BE2C (cell line): ENCODE measurements around the gene EPHB2.

Source experiments
- DNase-seq: peaks from one replicate; pipeline ENCODE4 v3.0.0-alpha.2; 2020
- H3K27me3 ChIP-seq: fragments of 250-450 bp; sonication (Bioruptor Pico); 2 replicates; pipeline ENCODE4 v1.5.1; 2020; ENCODE audit warnings: mild to moderate bottlenecking
- H3K36me3 ChIP-seq: fragments of 250-450 bp; sonication (Bioruptor Pico); 2 replicates; pipeline ENCODE4 v1.5.1; 2020; ENCODE audit warnings: mild to moderate bottlenecking
- H3K4me1 ChIP-seq: fragments of 250-450 bp; sonication (Bioruptor Pico); 2 replicates; pipeline ENCODE4 v1.5.1; 2020
- H3K4me3 ChIP-seq: 2 replicates; pipeline ENCODE4 v1.5.1; 2011; ENCODE audit warnings: low read depth, low read length
- H3K9me3 ChIP-seq: fragments of 250-450 bp; sonication (Bioruptor Pico); 2 replicates; pipeline ENCODE4 v1.5.1; 2020
- TF ChIP-seq, protein P1 (sequence below): IDR thresholded peaks from 2 replicates; pipeline ENCODE4 v1.5.1; 2012; ENCODE audit warnings: mild to moderate bottlenecking, low read depth, low read length

Gene EPHB2

DNA sequence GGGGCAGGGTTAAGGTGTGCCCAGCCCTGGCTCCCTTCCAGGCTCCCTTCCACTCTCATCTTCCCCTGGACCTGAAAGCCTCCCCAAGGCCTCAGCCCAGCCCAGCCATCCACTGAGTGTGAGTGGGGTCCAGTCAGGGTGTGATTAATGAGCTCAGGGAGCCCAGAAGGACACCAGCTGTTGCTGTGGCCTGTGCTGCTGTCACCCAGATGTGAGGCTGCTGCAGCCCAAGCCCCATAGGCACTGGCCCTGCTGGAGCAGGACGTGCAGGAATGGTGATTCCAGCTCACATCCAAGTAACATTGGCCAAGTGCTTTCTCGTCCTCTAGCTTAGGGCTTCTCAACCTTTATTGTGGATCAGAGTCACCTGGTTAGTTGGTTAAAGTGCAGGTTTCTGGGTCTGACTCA lies 77.6 kb downstream of the EPHB2 start:
- DNase-seq: no peak
- H3K4me1 ChIP-seq: no peaks in the 10 kb centered on the region
- TF ChIP-seq, protein P1, sequence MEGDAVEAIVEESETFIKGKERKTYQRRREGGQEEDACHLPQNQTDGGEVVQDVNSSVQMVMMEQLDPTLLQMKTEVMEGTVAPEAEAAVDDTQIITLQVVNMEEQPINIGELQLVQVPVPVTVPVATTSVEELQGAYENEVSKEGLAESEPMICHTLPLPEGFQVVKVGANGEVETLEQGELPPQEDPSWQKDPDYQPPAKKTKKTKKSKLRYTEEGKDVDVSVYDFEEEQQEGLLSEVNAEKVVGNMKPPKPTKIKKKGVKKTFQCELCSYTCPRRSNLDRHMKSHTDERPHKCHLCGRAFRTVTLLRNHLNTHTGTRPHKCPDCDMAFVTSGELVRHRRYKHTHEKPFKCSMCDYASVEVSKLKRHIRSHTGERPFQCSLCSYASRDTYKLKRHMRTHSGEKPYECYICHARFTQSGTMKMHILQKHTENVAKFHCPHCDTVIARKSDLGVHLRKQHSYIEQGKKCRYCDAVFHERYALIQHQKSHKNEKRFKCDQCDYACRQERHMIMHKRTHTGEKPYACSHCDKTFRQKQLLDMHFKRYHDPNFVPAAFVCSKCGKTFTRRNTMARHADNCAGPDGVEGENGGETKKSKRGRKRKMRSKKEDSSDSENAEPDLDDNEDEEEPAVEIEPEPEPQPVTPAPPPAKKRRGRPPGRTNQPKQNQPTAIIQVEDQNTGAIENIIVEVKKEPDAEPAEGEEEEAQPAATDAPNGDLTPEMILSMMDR: no peak
- H3K27me3 ChIP-seq: no peaks in the 10 kb centered on the region
- no peaks in the 10 kb centered on the region for H3K9me3 ChIP-seq
- H3K36me3 ChIP-seq: no peaks in the 10 kb centered on the region
- H3K4me3 ChIP-seq: no peak overlapping the region

DNA sequence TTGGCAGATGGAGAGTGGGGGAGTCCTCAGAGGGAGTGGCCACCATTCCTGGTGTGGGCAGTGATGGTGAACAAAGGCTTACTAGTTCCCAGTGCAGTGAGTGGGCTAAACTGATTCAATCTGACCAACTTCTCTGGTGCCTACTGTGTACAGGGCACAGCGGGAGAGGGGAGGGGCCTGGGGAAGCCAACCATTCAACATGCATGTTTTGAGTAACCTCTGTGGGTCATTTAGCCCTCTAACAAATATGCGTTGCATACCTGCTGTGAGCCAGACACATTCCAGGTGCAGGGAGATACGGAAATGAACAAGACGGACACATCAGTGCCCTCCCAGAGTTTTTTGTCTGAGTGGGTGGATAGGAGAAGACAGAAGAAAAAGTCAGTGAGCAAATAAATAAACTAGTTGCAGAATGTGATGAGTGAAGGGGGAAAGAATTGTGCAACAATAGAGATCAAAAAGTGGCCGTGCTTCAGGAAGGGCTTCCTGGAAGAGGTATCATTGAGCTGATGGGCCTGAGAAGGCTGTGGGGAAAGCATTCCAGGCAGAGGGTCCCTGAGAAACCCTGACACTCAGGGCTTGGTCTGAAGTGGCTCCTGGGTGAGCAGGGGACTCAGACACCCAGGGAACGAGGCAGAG lies 78.8 kb downstream of the EPHB2 start:
- Histone ChIP-seq H3K27me3 (no peaks in the 10 kb centered on the region), H3K36me3 (no peaks in the 10 kb centered on the region), H3K9me3 (no peaks in the 10 kb centered on the region), H3K4me3 (no peak overlapping the region), H3K4me1 (no peaks in the 10 kb centered on the region)
- TF ChIP-seq, protein P1: no peak
- DNase-seq: no peak

DNA sequence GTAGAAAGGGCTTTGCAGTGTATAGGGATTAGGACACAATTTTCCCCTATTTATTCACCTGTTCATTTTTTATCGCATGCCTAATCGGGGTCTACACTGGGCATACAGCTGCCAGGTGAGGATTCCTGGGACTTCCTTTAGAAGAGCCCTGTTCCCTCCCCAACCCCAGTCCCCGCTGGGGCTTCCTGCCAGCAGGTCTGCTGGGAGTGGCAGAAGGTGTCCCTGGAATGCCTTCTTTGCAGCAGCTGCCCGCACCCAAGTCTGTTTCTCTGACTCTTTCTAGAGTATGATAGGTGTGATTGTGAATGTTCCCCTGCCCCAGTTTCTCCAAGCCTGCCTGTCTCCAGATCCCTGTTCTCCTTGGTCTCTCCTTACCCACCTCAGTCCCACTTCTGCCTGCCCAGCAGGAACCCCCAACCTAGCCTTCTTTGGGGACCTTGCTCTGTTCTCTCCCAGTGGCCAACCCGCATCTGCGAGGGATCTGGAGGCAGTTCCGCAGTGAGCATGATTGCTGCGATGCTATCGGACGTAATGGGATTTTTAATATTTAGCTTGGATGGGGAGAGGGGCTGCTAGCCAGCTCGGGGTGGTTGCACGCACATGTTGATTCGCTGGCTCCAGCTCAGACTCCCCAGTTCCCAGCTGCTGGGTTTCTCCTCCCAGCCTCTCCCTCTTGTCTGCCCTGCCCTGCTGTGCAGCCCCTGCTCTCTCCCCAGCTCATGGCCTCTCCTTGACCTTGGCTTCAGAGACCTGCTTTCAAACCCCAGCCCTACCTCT lies 79.8 kb downstream of the EPHB2 start:
- H3K4me3 ChIP-seq: no peak overlapping the region
- no peaks in the 10 kb centered on the region for H3K9me3 ChIP-seq
- DNase-seq: peak; percentile 23
- no peaks in the 10 kb centered on the region for H3K27me3 ChIP-seq
- TF ChIP-seq, protein P1: no peak
- no peaks in the 10 kb centered on the region for H3K4me1 ChIP-seq
- no peaks in the 10 kb centered on the region for H3K36me3 ChIP-seq

DNA sequence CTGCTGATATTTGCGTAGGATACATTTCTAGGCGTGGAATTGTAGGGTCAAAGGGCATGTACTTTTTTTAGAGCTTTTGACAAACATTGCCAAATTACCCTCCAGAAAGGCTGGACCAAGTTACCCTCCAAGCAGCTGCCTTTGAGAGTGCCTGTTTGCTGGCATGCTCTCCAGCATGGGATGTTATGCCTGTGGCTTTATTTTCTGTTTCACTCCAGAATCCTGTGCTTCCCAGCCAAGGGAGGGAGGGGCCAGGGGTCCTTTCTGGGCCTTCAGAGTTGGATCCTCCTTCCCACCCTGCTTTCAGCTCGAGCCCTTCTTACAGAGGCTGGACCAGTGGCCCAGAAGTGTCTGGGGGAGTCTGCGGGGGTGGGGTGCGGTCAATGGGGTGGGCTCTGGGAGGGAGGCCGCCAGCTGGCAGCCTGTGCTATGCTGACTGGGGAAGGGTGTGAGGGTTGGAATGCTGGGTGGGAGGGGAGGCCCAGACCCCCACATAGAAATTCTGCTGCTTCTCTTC lies 81.2 kb downstream of the EPHB2 start:
- Histone ChIP-seq H3K9me3 (no peaks in the 10 kb centered on the region), H3K36me3 (no peaks in the 10 kb centered on the region), H3K27me3 (no peaks in the 10 kb centered on the region), H3K4me3 (no peak overlapping the region), H3K4me1 (no peaks in the 10 kb centered on the region)
- TF ChIP-seq, protein P1: no peak
- no peak for DNase-seq

DNA sequence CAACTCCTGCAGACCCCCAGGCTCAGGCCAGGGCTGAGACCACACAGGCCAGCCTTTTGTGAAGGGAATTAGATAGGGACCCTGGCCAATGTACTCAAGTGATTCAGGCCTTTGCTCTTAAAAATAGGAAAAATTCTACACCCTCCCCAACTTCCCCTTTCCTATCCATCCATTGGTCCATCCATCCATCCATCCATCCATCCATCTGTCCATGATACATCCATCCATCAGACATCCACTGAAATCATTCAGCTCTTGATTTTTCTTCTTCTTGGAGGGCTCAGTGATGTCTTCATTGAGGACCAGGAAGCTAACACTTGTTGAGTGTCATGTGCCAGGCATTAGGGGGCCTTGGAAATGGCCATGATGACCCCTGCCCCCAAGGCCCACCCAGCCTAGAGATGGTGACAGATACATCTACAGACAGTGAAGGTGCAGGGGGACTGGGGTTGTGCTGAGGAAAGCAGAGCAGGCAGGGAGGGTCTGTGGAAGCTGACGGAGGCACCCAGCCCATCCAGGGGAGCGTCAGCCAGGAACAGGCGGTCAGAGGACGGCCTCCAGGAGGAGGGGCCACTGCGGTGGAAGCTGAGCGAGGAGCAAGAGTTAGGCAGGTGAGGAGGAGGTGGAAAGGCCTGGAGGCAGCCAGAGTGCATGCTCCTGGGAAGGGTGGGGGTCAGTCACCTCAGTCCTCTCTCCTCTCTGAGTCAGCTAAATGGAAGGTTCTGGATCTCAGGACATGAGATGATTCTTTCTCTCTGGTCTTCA lies 81.9 kb downstream of the EPHB2 start:
- H3K36me3 ChIP-seq: no peaks in the 10 kb centered on the region
- no peaks in the 10 kb centered on the region for H3K4me1 ChIP-seq
- no peaks in the 10 kb centered on the region for H3K9me3 ChIP-seq
- H3K27me3 ChIP-seq: no peaks in the 10 kb centered on the region
- H3K4me3 ChIP-seq: no peak overlapping the region
- DNase-seq: no peak
- TF ChIP-seq, protein P1: no peak

DNA sequence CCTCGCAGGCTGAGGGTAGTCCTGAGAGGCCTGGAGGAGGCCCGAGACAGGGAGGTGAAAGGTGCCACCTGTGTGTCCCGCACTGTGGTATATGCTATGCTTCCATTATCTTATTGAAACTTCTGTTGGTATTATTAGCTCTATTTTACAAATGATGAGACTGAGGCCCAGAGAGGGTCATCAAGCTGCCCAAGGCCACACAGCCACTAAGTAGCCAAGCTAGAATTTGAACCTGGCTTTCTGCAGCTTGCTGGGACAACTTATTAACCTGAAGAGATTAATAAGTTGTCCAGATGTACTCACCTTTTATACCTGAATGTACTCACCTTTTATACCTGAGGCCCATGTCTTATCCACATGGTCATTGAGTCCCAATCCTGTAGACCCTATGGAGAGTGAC lies 83.0 kb downstream of the EPHB2 start:
- Histone ChIP-seq H3K4me1 (no peaks in the 10 kb centered on the region), H3K27me3 (no peaks in the 10 kb centered on the region), H3K36me3 (no peaks in the 10 kb centered on the region), H3K4me3 (no peak overlapping the region), H3K9me3 (no peaks in the 10 kb centered on the region)
- DNase-seq: no peak
- TF ChIP-seq, protein P1: no peak
